DOHH2 (cell line): ENCODE measurements around the gene CLSTN1.

Experiments used
- H3F3A ChIP-seq: fragments of 200-600 bp; sonication (generic), shearing (Covaris generic); 2 replicates; pipeline ENCODE4 v1.6.0; 2016; ENCODE audit warnings: antibody characterized with exemption, mild to moderate bottlenecking; ENCODE audit not compliant: control insufficient read depth, insufficient read depth
- H3K27ac ChIP-seq: fragments of 200-600 bp; sonication (generic); 2 replicates; pipeline ENCODE4 v1.5.1; 2014; ENCODE audit warnings: low read depth, mild to moderate bottlenecking, low read length, moderate library complexity
- H3K27me3 ChIP-seq: fragments of 200-600 bp; sonication (generic); 2 replicates; pipeline ENCODE4 v1.6.1; 2014; ENCODE audit warnings: mild to moderate bottlenecking, low read length, mixed read lengths; ENCODE audit not compliant: control insufficient read depth
- H3K36me3 ChIP-seq: fragments of 200-600 bp; sonication (generic); 2 replicates; pipeline ENCODE4 v1.6.1; 2014; ENCODE audit warnings: mild to moderate bottlenecking, low read length, moderate library complexity, mixed read lengths; ENCODE audit not compliant: control insufficient read depth
- H3K4me1 ChIP-seq: fragments of 200-600 bp; sonication (generic); 2 replicates; pipeline ENCODE4 v1.6.1; 2014; ENCODE audit warnings: mild to moderate bottlenecking, low read length, mixed read lengths; ENCODE audit not compliant: control insufficient read depth
- H3K4me2 ChIP-seq: fragments of 200-600 bp; sonication (generic); 2 replicates; pipeline ENCODE4 v1.6.0; 2014; ENCODE audit warnings: mild to moderate bottlenecking, low read length, moderate library complexity
- H3K4me3 ChIP-seq: fragments of 200-600 bp; sonication (generic); 2 replicates; pipeline ENCODE4 v1.5.1; 2014; ENCODE audit warnings: mild to moderate bottlenecking, low read length, mixed read lengths
- H3K79me2 ChIP-seq: fragments of 200-600 bp; sonication (generic); 2 replicates; pipeline ENCODE4 v1.6.1; 2014; ENCODE audit warnings: mild to moderate bottlenecking, low read length, mixed read lengths; ENCODE audit not compliant: control insufficient read depth
- H3K9me2 ChIP-seq: fragments of 200-600 bp; sonication (generic); replicated peaks from 2 replicates; pipeline ENCODE4 v1.6.1; 2014; ENCODE audit warnings: mild to moderate bottlenecking, low read length, mixed read lengths; ENCODE audit not compliant: control insufficient read depth
- H3K9me3 ChIP-seq: fragments of 200-600 bp; sonication (generic); 2 replicates; pipeline ENCODE4 v1.6.1; 2014; ENCODE audit warnings: antibody characterized with exemption, low read length, mixed read lengths; ENCODE audit not compliant: control insufficient read depth, insufficient read depth
- H4K20me1 ChIP-seq: fragments of 200-600 bp; sonication (generic); 2 replicates; pipeline ENCODE4 v1.6.0; 2014; ENCODE audit warnings: low read depth, mild to moderate bottlenecking, antibody characterized with exemption, low read length, moderate library complexity; ENCODE audit not compliant: control insufficient read depth, insufficient read depth
- EZH2phosphoT487 ChIP-seq: fragments of 200-600 bp; sonication (generic); IDR thresholded peaks from 2 replicates; pipeline ENCODE4 v1.6.1; 2017; ENCODE audit warnings: borderline replicate concordance, mild to moderate bottlenecking, antibody characterized with exemption, low read length, moderate library complexity, mixed read lengths
- TF ChIP-seq, protein P1 (sequence below): fragments of 200-600 bp; sonication (generic); IDR thresholded peaks from one replicate; pipeline ENCODE4 v1.5.1; 2014; ENCODE audit warnings: antibody characterized with exemption, mild to moderate bottlenecking, low read depth, low read length; ENCODE audit not compliant: poor library complexity, severe bottlenecking

Gene CLSTN1

GRCh38 chr1:9724706-9725476, 98.9 kb downstream of the CLSTN1 start:
- Histone ChIP-seq H3K4me3 (no peak overlapping the region), H3K9me2 (no peaks in the 10 kb centered on the region), H3K27me3 (no peaks in the 10 kb centered on the region), H3K27ac (no peak overlapping the region), H3K36me3 (peaks cover 64% of the 10 kb centered on the region), H3K4me1 (peaks cover 5% of the 10 kb centered on the region), H3F3A (peaks cover 10% of the 10 kb centered on the region), H3K4me2 (no peak overlapping the region), H4K20me1 (no peaks in the 10 kb centered on the region), H3K79me2 (no peaks in the 10 kb centered on the region), H3K9me3 (no peaks in the 10 kb centered on the region)
- TF ChIP-seq EZH2phosphoT487 = no peak
- TF ChIP-seq, protein P1, sequence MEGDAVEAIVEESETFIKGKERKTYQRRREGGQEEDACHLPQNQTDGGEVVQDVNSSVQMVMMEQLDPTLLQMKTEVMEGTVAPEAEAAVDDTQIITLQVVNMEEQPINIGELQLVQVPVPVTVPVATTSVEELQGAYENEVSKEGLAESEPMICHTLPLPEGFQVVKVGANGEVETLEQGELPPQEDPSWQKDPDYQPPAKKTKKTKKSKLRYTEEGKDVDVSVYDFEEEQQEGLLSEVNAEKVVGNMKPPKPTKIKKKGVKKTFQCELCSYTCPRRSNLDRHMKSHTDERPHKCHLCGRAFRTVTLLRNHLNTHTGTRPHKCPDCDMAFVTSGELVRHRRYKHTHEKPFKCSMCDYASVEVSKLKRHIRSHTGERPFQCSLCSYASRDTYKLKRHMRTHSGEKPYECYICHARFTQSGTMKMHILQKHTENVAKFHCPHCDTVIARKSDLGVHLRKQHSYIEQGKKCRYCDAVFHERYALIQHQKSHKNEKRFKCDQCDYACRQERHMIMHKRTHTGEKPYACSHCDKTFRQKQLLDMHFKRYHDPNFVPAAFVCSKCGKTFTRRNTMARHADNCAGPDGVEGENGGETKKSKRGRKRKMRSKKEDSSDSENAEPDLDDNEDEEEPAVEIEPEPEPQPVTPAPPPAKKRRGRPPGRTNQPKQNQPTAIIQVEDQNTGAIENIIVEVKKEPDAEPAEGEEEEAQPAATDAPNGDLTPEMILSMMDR = peak; percentile 89

GRCh38 chr1:9723926-9724325, 99.8 kb downstream of the CLSTN1 start:
- Histone ChIP-seq H3K9me3 (no peaks in the 10 kb centered on the region), H4K20me1 (no peaks in the 10 kb centered on the region), H3K9me2 (no peaks in the 10 kb centered on the region), H3K4me1 (peaks cover 5% of the 10 kb centered on the region), H3K79me2 (no peaks in the 10 kb centered on the region), H3K4me3 (no peak overlapping the region), H3F3A (peaks cover 3% of the 10 kb centered on the region; the same call in 1 of the 2 replicates), H3K27ac (no peak overlapping the region), H3K36me3 (peaks cover 58% of the 10 kb centered on the region), H3K27me3 (no peaks in the 10 kb centered on the region), H3K4me2 (no peak overlapping the region)
- no peak for TF ChIP-seq EZH2phosphoT487
- TF ChIP-seq, protein P1 = no peak

DNA sequence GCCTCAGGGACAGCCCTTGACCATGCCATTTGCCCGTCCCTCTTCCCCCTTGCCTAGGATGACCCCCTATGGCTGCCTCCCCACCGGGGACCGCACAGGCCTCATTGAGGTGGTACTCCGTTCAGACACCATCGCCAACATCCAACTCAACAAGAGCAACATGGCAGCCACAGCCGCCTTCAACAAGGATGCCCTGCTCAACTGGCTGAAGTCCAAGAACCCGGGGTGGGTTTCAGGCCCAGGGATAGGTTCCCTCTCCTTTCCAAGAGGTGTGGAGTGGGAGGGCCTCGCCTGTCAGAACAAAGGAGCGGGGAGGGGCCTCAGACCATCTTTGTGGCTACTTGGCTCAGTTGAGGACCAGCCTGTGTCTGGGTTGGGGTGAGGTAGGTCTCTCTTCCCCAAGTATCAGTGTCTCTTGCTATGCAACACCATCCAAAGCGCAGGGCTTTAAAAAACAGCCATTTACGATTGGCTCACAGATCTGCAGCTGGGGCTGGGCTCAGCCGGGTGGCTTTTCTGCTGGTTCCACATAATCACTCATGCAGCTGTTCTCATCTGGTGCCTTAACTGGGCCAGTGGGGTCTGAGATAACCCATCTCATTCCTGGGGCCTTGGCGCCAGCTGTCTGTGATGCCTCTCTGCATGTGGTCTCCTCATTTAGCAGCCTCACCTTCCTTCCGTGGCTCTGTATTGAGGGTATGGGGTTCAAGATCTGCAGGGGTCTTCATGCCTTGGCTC, 100.5 kb downstream of the CLSTN1 start:
- Histone ChIP-seq H3K36me3 (peaks cover 57% of the 10 kb centered on the region), H3K9me3 (no peaks in the 10 kb centered on the region), H4K20me1 (no peaks in the 10 kb centered on the region), H3F3A (no peaks in the 10 kb centered on the region; the same call in 1 of the 2 replicates), H3K4me3 (no peak overlapping the region), H3K27me3 (no peaks in the 10 kb centered on the region), H3K79me2 (no peaks in the 10 kb centered on the region), H3K9me2 (no peaks in the 10 kb centered on the region), H3K27ac (no peak overlapping the region), H3K4me1 (peaks cover 7% of the 10 kb centered on the region), H3K4me2 (no peak overlapping the region)
- TF ChIP-seq, protein P1 = no peak
- TF ChIP-seq EZH2phosphoT487 = no peak
